GM12872 (cell line): ENCODE results near the gene EXOSC2.
A peak's percentile ranks its signal among the peaks of the same experiment; 100 is the strongest.

ENCODE experiments used
- CTCF ChIP-seq: IDR thresholded peaks from 3 replicates; pipeline ENCODE4 v1.5.1; 2011; ENCODE audit warnings: low read depth, mild to moderate bottlenecking, low read length, moderate library complexity; ENCODE audit not compliant: insufficient read depth

The EXOSC2 gene

DNA sequence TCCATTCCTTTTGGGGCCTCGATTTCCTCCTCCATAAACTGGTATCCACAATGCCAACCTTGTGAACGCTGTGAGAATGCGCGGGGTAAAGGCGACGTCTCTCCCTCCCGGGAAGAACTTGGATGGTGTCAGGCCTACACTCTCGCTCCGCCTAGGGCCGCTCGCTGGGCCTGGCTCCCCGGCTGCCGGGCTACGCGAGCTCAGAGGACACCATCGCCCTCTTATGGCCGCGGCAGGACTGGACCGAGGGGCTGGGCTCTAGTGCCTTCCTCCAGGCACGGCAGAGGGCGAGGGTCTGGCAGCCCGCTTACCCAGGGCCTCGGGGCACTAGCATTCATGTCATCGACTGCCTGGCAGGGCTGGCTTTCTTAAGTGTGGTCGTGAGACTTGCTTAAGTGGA lies 1.3 kb upstream of the EXOSC2 start:
- TF ChIP-seq CTCF: 0 out of 3 replicates have a peak, but pooled peaks have one; percentile 18

DNA sequence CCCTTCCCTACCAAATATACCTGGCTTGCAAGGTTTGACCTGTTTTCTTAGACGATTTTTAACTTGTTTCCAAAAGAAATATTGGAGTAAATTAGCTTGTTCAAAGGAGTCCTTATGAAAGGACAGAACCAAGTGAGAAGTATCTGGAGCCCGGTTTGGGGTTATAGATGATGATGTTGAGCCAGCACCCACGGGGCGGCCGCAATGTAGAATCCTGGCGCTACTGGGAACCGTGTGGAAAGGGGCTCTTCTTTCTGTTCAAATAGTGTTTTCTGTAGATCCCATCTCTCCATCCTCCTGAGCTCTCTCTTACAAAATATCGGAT lies 517 bp upstream of the EXOSC2 start:
- TF ChIP-seq CTCF: no peak

GRCh38 chr9:130694205-130694604 lies 625 bp downstream of the EXOSC2 start:
- TF ChIP-seq CTCF: no peak

GRCh38 chr9:130696139-130696650 lies 2.6 kb downstream of the EXOSC2 start:
- no peak for TF ChIP-seq CTCF

- TF ChIP-seq CTCF: no peak
These were observed 3.4 kb downstream of the EXOSC2 start for GRCh38 chr9:130696996-130697395.

- TF ChIP-seq CTCF: no peak
These were observed 4.9 kb downstream of the EXOSC2 start for GRCh38 chr9:130698514-130698913.

DNA sequence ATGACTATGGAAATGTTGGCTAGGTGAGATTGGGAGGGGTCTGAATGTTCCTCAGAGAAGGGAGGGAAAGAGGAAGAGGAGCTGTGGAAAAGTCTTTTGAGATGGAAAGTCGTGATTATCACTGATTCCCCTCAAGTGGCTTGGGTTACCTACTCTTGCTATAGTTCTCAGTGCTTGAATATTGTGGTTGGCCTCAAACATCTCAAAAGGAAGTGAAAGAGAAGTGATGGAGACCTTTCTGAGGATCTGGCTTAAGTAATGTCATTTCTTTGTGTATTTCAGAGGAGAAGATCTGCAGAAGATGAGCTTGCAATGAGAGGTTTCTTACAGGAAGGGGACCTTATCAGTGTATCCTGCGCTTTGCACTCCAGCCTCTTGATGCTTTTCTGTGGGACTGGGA lies 5.5 kb downstream of the EXOSC2 start:
- no peak for TF ChIP-seq CTCF
